Stimulated activated CD8-positive, alpha-beta memory T cell treated with anti-CD3 and anti-CD28 coated beads, Interleukin-7, amount 100 ng/mL, for 24 hours (primary cell): ENCODE data around the gene SCCPDH.
"Not testable (repeated sequence)": the region's sequence is repeated elsewhere in the genome, so short reads cannot be mapped to it uniquely, and the experiment has no call there.

ENCODE experiments used
- DNase-seq: peaks from one replicate; pipeline ENCODE4 v3.0.0-alpha.2; 2020; ENCODE audit warnings: low read depth

SCCPDH gene

GRCh38 chr1:246801241-246802020 lies 77.2 kb downstream of the SCCPDH start:
- no peak for DNase-seq

GRCh38 chr1:246803373-246803772 lies 79.2 kb downstream of the SCCPDH start:
- DNase-seq, result no peak

GRCh38 chr1:246803883-246804282 lies 79.7 kb downstream of the SCCPDH start:
- DNase-seq, result no peak

GRCh38 chr1:246805135-246805716 lies 81.0 kb downstream of the SCCPDH start:
- no peak for DNase-seq

- DNase-seq, result no peak
These were observed 85.3 kb downstream of the SCCPDH start for GRCh38 chr1:246809473-246809872.

- no peak for DNase-seq
These were observed 87.8 kb downstream of the SCCPDH start for GRCh38 chr1:246811985-246812384.

GRCh38 chr1:246813325-246813724 lies 89.1 kb downstream of the SCCPDH start:
- DNase-seq, result not testable (repeated sequence)

- no peak for DNase-seq
These were observed 90.7 kb downstream of the SCCPDH start for GRCh38 chr1:246814890-246815289.

GRCh38 chr1:246815693-246816270 lies 91.6 kb downstream of the SCCPDH start:
- no peak for DNase-seq
